PC-9 (cell line): ENCODE measurements around the gene NUDCD3. TPM values are rescaled to one million over a fixed set of nuclear protein-coding genes. Genes with fewer than 3 reads are reported as not detected.
"Not testable (repeated sequence)": the region's sequence is repeated elsewhere in the genome, so short reads cannot be mapped to it uniquely, and the experiment has no call there.

Experiments
- BruUV-seq: library from RNA; stranded (reverse); fragments of 400-500 nt; replicated peaks from 2 replicates; lab custom pipeline; 2021; lab: Mats Ljungman, UMichigan
- CTCF ChIA-PET: fragments of 300-600 bp; sonication (Branson Sonifier 250); formaldehyde crosslinking; loops from one replicate; lab custom pipeline; 2022; ENCODE audit warnings: antibody characterized with exemption; lab: Charles Lee
- POLR2A ChIA-PET: fragments of 300-600 bp; sonication (Branson Sonifier 250); formaldehyde crosslinking; loops from one replicate; lab custom pipeline; 2022; ENCODE audit warnings: antibody characterized with exemption; ENCODE audit not compliant: unreplicated experiment; lab: Charles Lee
- DNase-seq, 2 experiments: peaks; one replicate each; pipeline versions ENCODE4 v3.0.0 to v3.0.0-alpha.2; 2015 to 2022; ENCODE audit warnings: mixed read lengths in 1 of 2
- H2AFZ ChIP-seq: fragments of 200-600 bp; sonication (generic); 2 replicates; pipeline ENCODE4 v1.8.1; 2017; ENCODE audit warnings: antibody characterized with exemption
- H3F3A ChIP-seq: fragments of 200-600 bp; sonication (generic); 2 replicates; pipeline ENCODE4 v1.8.1; 2017; ENCODE audit warnings: antibody characterized with exemption, mild to moderate bottlenecking, low read depth; ENCODE audit not compliant: insufficient read depth
- H3K27ac ChIP-seq: fragments of 200-600 bp; sonication (generic); 2 replicates; pipeline ENCODE4 v1.6.1; 2016; ENCODE audit warnings: mixed run types
- H3K27me3 ChIP-seq: fragments of 200-600 bp; sonication (generic); 2 replicates; pipeline ENCODE4 v1.6.1; 2016; ENCODE audit warnings: low read depth, mixed run types; ENCODE audit not compliant: insufficient read depth
- H3K36me3 ChIP-seq: fragments of 200-600 bp; sonication (generic); 2 replicates; pipeline ENCODE4 v1.6.1; 2016; ENCODE audit warnings: low read depth, mixed run types
- H3K4me1 ChIP-seq: fragments of 200-600 bp; sonication (generic); replicated peaks from 2 replicates; pipeline ENCODE4 v1.6.1; 2016; ENCODE audit warnings: mixed run types; ENCODE audit not compliant: insufficient read depth
- H3K4me2 ChIP-seq: fragments of 200-600 bp; sonication (generic); 2 replicates; pipeline ENCODE4 v1.6.1; 2017; ENCODE audit warnings: mixed run types
- H3K4me3 ChIP-seq: fragments of 200-600 bp; sonication (generic); 2 replicates; pipeline ENCODE4 v1.6.1; 2016; ENCODE audit warnings: mixed run types
- H3K79me2 ChIP-seq: fragments of 200-600 bp; sonication (generic); 2 replicates; pipeline ENCODE4 v1.6.1; 2017; ENCODE audit warnings: low read depth, mixed run types
- H3K9me2 ChIP-seq: fragments of 200-600 bp; sonication (generic); 2 replicates; pipeline ENCODE4 v1.8.1; 2017; ENCODE audit warnings: mild to moderate bottlenecking; ENCODE audit not compliant: insufficient read depth
- H3K9me3 ChIP-seq: fragments of 200-600 bp; sonication (generic); 2 replicates; pipeline ENCODE4 v1.8.1; 2016; ENCODE audit warnings: low read depth; ENCODE audit not compliant: insufficient read depth
- H4K20me1 ChIP-seq: fragments of 200-600 bp; sonication (generic); 2 replicates; pipeline ENCODE4 v1.8.1; 2017; ENCODE audit not compliant: insufficient read depth
- EZH2 ChIP-seq: fragments of 200-600 bp; sonication (generic); IDR thresholded peaks from 2 replicates; pipeline ENCODE4 v1.8.0; 2017; ENCODE audit warnings: antibody characterized with exemption, low read depth
- intact Hi-C: fragments of 100-400 bp; cut with micrococcal nuclease; formaldehyde crosslinking; loops from one replicate; pipeline ENCODE4 v1.10.0; 2022; ENCODE audit not compliant: unreplicated experiment
- total RNA-seq: library from RNA; stranded (reverse); gene quantifications from 2 replicates; pipeline ENCODE4 v1.2.3, GENCODE V29; 2021
- TF ChIP-seq, protein P1 (sequence below): fragments of 200-600 bp; sonication (generic); conservative IDR thresholded peaks from 2 replicates; pipeline ENCODE4 v1.6.1; 2017; ENCODE audit warnings: mixed run types, antibody characterized with exemption, mild to moderate bottlenecking, moderate library complexity

The NUDCD3 gene
- total RNA-seq, 1 experiment from 2014 or later, result 149 TPM

DNA sequence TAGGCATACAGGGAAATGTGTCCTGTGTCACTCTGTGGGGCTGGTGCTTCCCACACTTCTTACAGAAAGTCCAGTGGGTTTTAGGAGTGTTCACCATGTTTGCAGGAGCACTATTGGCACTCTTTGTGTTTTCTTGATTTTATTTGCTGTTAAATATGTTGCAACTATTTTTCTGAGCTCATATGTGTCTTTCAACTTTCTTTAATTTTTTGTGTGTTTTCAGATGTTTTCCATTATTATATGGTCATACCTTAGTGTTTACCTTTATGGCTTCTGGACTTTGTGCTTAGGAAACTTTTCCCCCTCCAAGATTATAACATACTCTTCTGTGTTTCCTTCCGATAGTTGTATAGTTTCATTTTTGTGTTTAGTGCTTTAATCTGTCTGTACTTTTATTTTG, 20.8 kb upstream of the NUDCD3 start:
- intact Hi-C loops, result no loop called here
- Histone ChIP-seq H3K27me3 (no peaks in the 10 kb centered on the region), H3K4me1 (no peaks in the 10 kb centered on the region), H3K9me3 (peaks cover 3% of the 10 kb centered on the region; the same call in 1 of the 2 replicates), H3K4me3 (no peak overlapping the region), H3F3A (no peaks in the 10 kb centered on the region), H3K4me2 (no peak overlapping the region), H4K20me1 (no peaks in the 10 kb centered on the region), H3K9me2 (no peaks in the 10 kb centered on the region), H3K79me2 (no peaks in the 10 kb centered on the region), H3K36me3 (no peaks in the 10 kb centered on the region), H2AFZ (no peak overlapping the region), H3K27ac (no peak overlapping the region)
- no peak for DNase-seq
- TF ChIP-seq EZH2, result no peak
- TF ChIP-seq, protein P1, sequence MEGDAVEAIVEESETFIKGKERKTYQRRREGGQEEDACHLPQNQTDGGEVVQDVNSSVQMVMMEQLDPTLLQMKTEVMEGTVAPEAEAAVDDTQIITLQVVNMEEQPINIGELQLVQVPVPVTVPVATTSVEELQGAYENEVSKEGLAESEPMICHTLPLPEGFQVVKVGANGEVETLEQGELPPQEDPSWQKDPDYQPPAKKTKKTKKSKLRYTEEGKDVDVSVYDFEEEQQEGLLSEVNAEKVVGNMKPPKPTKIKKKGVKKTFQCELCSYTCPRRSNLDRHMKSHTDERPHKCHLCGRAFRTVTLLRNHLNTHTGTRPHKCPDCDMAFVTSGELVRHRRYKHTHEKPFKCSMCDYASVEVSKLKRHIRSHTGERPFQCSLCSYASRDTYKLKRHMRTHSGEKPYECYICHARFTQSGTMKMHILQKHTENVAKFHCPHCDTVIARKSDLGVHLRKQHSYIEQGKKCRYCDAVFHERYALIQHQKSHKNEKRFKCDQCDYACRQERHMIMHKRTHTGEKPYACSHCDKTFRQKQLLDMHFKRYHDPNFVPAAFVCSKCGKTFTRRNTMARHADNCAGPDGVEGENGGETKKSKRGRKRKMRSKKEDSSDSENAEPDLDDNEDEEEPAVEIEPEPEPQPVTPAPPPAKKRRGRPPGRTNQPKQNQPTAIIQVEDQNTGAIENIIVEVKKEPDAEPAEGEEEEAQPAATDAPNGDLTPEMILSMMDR, result no peak
- ChIA-PET CTCF (no interaction called here), POLR2A (no interaction called here)
- no TSS peak for BruUV-seq

- ChIA-PET POLR2A (no interaction called here), CTCF (no interaction called here)
- Histone ChIP-seq H3F3A (no peaks in the 10 kb centered on the region), H3K9me2 (no peaks in the 10 kb centered on the region), H4K20me1 (no peaks in the 10 kb centered on the region), H3K4me3 (no peak overlapping the region), H3K36me3 (no peaks in the 10 kb centered on the region), H3K4me2 (no peak overlapping the region), H3K79me2 (no peaks in the 10 kb centered on the region), H3K27ac (no peak overlapping the region), H3K4me1 (no peaks in the 10 kb centered on the region), H3K9me3 (peaks cover 3% of the 10 kb centered on the region; the same call in 1 of the 2 replicates), H2AFZ (no peak overlapping the region), H3K27me3 (no peaks in the 10 kb centered on the region)
- TF ChIP-seq, protein P1, result no peak
- TF ChIP-seq EZH2, result no peak
- BruUV-seq, result no TSS peak
- DNase-seq, result no peak
- intact Hi-C loops, result no loop called here
These were observed 18.0 kb upstream of the NUDCD3 start for GRCh38 chr7:44508328-44509030.

DNA sequence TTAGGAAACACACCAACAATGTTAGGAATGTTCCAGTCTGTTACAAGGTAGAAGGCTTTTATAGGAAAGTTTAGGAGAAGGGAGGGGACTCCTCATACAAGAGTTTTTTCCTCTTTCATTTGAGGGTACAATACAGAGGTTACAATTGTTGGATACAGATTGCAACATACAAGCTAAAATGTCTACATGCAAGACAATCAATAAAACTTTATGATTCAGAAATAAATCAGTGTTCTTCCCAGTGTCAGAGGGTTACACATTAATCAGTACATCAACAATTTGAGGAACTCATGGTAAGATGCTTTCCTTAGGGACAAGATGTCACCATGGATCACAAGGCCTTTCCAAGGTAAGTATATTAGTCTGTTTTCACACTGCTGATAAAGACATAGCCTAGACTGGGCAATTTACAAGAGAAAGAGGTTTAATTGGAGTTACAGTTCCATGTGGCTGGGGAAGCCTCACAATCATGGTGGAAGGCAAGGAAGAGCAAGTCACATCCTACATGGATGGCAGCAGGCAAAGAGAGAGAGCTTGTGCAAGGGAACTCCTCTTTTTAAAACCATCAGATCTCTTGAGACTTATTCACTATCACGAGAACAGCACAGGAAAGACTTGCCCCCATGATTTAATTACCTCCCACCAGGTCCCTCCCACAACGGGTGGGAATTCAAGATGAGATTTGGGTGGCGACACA, 16.3 kb upstream of the NUDCD3 start:
- H2AFZ ChIP-seq, H3K4me3 ChIP-seq, H3K4me1 ChIP-seq, intact Hi-C loops, H4K20me1 ChIP-seq, H3K36me3 ChIP-seq, H3K9me3 ChIP-seq, H3K9me2 ChIP-seq, H3K27ac ChIP-seq, DNase-seq, H3F3A ChIP-seq, H3K79me2 ChIP-seq, H3K4me2 ChIP-seq, POLR2A ChIA-PET, BruUV-seq, CTCF ChIA-PET, H3K27me3 ChIP-seq: not testable (repeated sequence)
